Type B pancreatic cell (in vitro differentiated cells): Measurements from ENCODE around the gene CTNNA3. TPM values are rescaled to one million over a fixed set of nuclear protein-coding genes. Genes with fewer than 3 reads are reported as not detected.
A peak's percentile ranks its signal among the peaks of the same experiment; 100 is the strongest.

Experiments used
- DNase-seq: peaks from one replicate; pipeline ENCODE4 v3.0.0; 2021; ENCODE audit warnings: mixed read lengths; ENCODE audit not compliant: unreplicated experiment; ENCODE audit errors: extremely low spot score
- H3K27ac Mint-ChIP-seq: 2 replicates; pipeline ENCODE4 v1.8.0; 2021; ENCODE audit warnings: mild to moderate bottlenecking, mixed read lengths
- H3K27me3 Mint-ChIP-seq: 2 replicates; pipeline ENCODE4 v1.8.0; 2021; ENCODE audit warnings: mixed read lengths
- H3K36me3 Mint-ChIP-seq: 2 replicates; pipeline ENCODE4 v1.8.0; 2021; ENCODE audit warnings: mixed read lengths
- H3K4me1 Mint-ChIP-seq: one replicate; pipeline ENCODE4 v1.8.0; 2021; ENCODE audit warnings: mixed read lengths; ENCODE audit not compliant: unreplicated experiment
- H3K4me3 Mint-ChIP-seq: 2 replicates; pipeline ENCODE4 v1.8.0; 2021; ENCODE audit warnings: mild to moderate bottlenecking, mixed read lengths
- H3K9me3 Mint-ChIP-seq: 2 replicates; pipeline ENCODE4 v1.8.0; 2021; ENCODE audit warnings: mixed read lengths
- total RNA-seq: library from RNA; stranded (reverse); gene quantifications from 2 replicates; pipeline ENCODE4 v1.2.1, GENCODE V29; 2021; ENCODE audit warnings: low replicate concordance
- TF ChIP-seq, protein P1 (sequence below): fragments of 200-600 bp; sonication (generic); conservative IDR thresholded peaks from 2 replicates; pipeline ENCODE4 v1.5.0; 2021; ENCODE audit warnings: antibody characterized with exemption, mild to moderate bottlenecking

The CTNNA3 gene
- total RNA-seq, 1 donor from 2014 or later, result 2.6 TPM

DNA sequence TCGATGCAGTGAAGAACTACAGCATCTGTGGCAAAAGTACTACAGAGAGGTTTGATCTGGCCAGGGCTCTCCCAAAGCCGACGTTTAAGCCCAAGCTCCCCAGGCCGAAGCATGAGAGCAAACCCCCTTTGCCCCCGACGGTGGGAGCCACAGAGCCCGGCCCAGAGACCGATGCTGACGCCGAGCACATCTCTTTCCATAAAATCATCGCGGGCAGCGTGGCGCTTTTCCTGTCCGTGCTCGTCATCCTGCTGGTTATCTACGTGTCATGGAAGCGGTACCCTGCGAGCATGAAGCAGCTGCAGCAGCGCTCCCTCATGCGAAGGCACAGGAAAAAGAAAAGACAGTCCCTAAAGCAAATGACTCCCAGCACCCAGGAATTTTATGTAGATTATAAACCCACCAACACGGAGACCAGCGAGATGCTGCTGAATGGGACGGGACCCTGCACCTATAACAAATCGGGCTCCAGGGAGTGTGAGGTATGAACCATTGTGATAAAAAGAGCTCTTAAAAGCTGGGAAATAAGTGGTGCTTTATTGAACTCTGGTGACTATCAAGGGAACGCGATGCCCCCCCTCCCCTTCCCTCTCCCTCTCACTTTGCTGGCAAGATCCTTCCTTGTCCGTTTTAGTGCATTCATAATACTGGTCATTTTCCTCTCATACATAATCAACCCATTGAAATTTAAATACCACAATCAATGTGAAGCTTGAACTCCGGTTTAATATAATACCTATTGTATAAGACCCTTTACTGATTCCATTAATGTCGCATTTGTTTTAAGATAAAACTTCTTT, 767.8 kb downstream of the CTNNA3 start:
- TF ChIP-seq, protein P1, sequence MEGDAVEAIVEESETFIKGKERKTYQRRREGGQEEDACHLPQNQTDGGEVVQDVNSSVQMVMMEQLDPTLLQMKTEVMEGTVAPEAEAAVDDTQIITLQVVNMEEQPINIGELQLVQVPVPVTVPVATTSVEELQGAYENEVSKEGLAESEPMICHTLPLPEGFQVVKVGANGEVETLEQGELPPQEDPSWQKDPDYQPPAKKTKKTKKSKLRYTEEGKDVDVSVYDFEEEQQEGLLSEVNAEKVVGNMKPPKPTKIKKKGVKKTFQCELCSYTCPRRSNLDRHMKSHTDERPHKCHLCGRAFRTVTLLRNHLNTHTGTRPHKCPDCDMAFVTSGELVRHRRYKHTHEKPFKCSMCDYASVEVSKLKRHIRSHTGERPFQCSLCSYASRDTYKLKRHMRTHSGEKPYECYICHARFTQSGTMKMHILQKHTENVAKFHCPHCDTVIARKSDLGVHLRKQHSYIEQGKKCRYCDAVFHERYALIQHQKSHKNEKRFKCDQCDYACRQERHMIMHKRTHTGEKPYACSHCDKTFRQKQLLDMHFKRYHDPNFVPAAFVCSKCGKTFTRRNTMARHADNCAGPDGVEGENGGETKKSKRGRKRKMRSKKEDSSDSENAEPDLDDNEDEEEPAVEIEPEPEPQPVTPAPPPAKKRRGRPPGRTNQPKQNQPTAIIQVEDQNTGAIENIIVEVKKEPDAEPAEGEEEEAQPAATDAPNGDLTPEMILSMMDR, result no peak
- peak overlapping the region; percentile 25 for H3K27ac Mint-ChIP-seq
- H3K4me3 Mint-ChIP-seq, result peak overlapping the region; percentile 82
- H3K9me3 Mint-ChIP-seq, result no peaks in the 10 kb centered on the region
- H3K4me1 Mint-ChIP-seq, result peaks cover 26% of the 10 kb centered on the region
- no peak for DNase-seq
- peaks cover 58% of the 10 kb centered on the region for H3K27me3 Mint-ChIP-seq
- no peaks in the 10 kb centered on the region for H3K36me3 Mint-ChIP-seq

DNA sequence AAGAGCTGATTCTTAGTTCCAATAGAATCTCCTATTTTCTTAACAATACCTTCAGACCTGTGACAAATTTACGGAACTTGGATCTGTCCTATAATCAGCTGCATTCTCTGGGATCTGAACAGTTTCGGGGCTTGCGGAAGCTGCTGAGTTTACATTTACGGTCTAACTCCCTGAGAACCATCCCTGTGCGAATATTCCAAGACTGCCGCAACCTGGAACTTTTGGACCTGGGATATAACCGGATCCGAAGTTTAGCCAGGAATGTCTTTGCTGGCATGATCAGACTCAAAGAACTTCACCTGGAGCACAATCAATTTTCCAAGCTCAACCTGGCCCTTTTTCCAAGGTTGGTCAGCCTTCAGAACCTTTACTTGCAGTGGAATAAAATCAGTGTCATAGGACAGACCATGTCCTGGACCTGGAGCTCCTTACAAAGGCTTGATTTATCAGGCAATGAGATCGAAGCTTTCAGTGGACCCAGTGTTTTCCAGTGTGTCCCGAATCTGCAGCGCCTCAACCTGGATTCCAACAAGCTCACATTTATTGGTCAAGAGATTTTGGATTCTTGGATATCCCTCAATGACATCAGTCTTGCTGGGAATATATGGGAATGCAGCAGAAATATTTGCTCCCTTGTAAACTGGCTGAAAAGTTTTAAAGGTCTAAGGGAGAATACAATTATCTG, 768.6 kb downstream of the CTNNA3 start:
- Mint-ChIP-seq H3K4me3 (peak overlapping the region; percentile 82), H3K27ac (no peak overlapping the region), H3K36me3 (no peaks in the 10 kb centered on the region), H3K27me3 (peaks cover 56% of the 10 kb centered on the region), H3K9me3 (no peaks in the 10 kb centered on the region), H3K4me1 (peaks cover 26% of the 10 kb centered on the region)
- no peak for DNase-seq
- TF ChIP-seq, protein P1, result no peak

DNA sequence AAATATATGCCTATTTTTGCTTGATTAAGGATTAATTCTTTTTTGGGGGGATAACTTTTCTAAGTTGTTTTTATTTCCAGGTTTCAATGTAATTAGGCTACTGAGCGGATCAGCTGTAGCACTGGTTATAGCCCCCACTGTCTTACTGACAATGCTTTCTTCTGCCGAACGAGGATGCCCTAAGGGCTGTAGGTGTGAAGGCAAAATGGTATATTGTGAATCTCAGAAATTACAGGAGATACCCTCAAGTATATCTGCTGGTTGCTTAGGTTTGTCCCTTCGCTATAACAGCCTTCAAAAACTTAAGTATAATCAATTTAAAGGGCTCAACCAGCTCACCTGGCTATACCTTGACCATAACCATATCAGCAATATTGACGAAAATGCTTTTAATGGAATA, 769.2 kb downstream of the CTNNA3 start:
- H3K27ac Mint-ChIP-seq, result no peak overlapping the region
- no peak for DNase-seq
- no peaks in the 10 kb centered on the region for H3K9me3 Mint-ChIP-seq
- peaks cover 26% of the 10 kb centered on the region for H3K4me1 Mint-ChIP-seq
- TF ChIP-seq, protein P1, result no peak
- peaks cover 56% of the 10 kb centered on the region for H3K27me3 Mint-ChIP-seq
- no peaks in the 10 kb centered on the region for H3K36me3 Mint-ChIP-seq
- peak overlapping the region; percentile 82 for H3K4me3 Mint-ChIP-seq

DNA sequence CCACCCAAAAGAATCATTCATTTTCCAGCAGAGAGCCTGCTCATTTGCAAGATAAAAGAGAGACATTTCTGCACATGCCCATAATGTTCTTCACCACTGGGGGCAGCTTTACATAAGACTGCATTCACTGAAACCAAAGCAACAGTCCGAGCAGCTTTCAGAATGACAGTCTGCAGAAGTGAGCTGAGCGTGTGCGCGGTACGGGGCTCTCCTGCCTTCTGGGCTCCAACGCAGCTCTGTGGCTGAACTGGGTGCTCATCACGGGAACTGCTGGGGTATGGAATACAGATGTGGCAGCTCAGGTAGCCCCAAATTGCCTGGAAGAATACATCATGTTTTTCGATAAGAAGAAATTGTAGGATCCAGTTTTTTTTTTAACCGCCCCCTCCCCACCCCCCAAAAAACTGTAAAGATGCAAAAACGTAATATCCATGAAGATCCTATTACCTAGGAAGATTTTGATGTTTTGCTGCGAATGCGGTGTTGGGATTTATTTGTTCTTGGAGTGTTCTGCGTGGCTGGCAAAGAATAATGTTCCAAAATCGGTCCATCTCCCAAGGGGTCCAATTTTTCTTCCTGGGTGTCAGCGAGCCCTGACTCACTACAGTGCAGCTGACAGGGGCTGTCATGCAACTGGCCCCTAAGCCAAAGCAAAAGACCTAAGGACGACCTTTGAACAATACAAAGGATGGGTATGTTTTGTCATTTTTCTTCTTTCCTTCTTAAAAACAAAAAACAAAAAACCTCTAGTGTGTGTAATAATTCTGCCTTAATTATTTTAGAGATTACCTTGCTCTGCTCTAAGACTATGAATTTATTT, 769.9 kb downstream of the CTNNA3 start, which contains the start of gene LRRTM3:
LRRTM3 (plus strand) TSS at position 141 of the 820 bp plus-strand sequence.
- Mint-ChIP-seq H3K4me1 (peaks cover 26% of the 10 kb centered on the region), H3K4me3 (peak within 1 kb of the TSS; percentile 85), H3K9me3 (no peaks in the 10 kb centered on the region), H3K36me3 (no peaks in the 10 kb centered on the region), H3K27me3 (peaks cover 53% of the 10 kb centered on the region), H3K27ac (peak within 1 kb of the TSS; percentile 76)
- no peak for DNase-seq
- TF ChIP-seq, protein P1, result peak; percentile 88

DNA sequence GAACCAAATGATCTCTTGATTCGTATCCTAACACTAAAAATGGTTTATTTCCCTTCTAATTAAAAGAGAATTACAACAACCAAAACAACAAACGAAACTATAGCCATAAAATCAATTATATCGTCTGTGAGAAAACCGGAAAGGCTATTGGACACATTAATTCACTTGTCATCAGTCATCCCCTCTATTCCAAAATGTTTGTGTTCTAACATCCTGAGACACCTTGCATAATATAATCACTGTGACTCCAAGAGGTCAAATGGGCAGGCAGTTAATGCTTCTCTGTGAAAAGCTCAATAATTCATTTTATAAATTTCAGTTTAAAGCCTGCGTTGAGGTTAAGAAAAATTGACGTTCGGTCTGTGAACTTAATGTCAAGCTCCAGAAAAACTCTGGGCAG, 770.6 kb downstream of the CTNNA3 start:
- Mint-ChIP-seq H3K27ac (peak overlapping the region; percentile 76), H3K9me3 (no peaks in the 10 kb centered on the region), H3K27me3 (peaks cover 50% of the 10 kb centered on the region), H3K36me3 (no peaks in the 10 kb centered on the region), H3K4me1 (peaks cover 26% of the 10 kb centered on the region), H3K4me3 (peak overlapping the region; percentile 85)
- TF ChIP-seq, protein P1, result no peak
- no peak for DNase-seq
